SK-N-SH (cell line): ENCODE measurements around the gene P2RY14.

Experiments used
- CHD2 ChIP-seq: fragments of 150-350 bp; IDR thresholded peaks from 2 replicates; pipeline ENCODE4 v1.6.1; 2018; ENCODE audit warnings: low read length; ENCODE audit not compliant: partially characterized antibody
- CTCF ChIP-seq: fragments of 200-600 bp; sonication (generic); IDR thresholded peaks from 2 replicates; pipeline ENCODE4 v1.6.1; 2017; ENCODE audit warnings: antibody characterized with exemption, mild to moderate bottlenecking, moderate library complexity
- EZH2phosphoT487 ChIP-seq: fragments of 200-600 bp; sonication (generic); IDR thresholded peaks from 2 replicates; pipeline ENCODE4 v1.6.1; 2017; ENCODE audit warnings: low read depth, mixed run types, mild to moderate bottlenecking, antibody characterized with exemption, moderate library complexity, borderline replicate concordance
- FOXM1 ChIP-seq: IDR thresholded peaks from 2 replicates; pipeline ENCODE4 v1.4.0; 2012; ENCODE audit warnings: low read depth, mild to moderate bottlenecking
- MAX ChIP-seq: IDR thresholded peaks from 2 replicates; pipeline ENCODE4 v1.4.0; 2012; ENCODE audit warnings: low read depth
- NFIC ChIP-seq: IDR thresholded peaks from 2 replicates; pipeline ENCODE4 v1.4.0; 2012; ENCODE audit warnings: borderline replicate concordance
- POLR2AphosphoS5 ChIP-seq: IDR thresholded peaks from 2 replicates; pipeline ENCODE4 v1.6.1; 2012; ENCODE audit warnings: low read depth, low read length
- RFX5 ChIP-seq: IDR thresholded peaks from 2 replicates; pipeline ENCODE4 v1.6.1; 2012; ENCODE audit warnings: mild to moderate bottlenecking, improper control_type of control experiment, low read length
- SMC3 ChIP-seq: IDR thresholded peaks from 2 replicates; pipeline ENCODE4 v1.6.1; 2012; ENCODE audit warnings: low read depth, low read length, improper control_type of control experiment
- TAF1 ChIP-seq: IDR thresholded peaks from 2 replicates; pipeline ENCODE4 v1.6.1; 2012; ENCODE audit warnings: low read depth, mild to moderate bottlenecking, low read length, moderate library complexity, borderline replicate concordance

- TF ChIP-seq POLR2AphosphoS5 (no peak), EZH2phosphoT487 (no peak), NFIC (no peak), FOXM1 (no peak), MAX (no peak), CTCF (no peak), CHD2 (no peak), RFX5 (no peak), SMC3 (no peak), TAF1 (no peak)
Observed at GRCh38 chr3:151198849-151199248, 79.5 kb downstream of the P2RY14 start.
